ENCODE results near the gene RPL11.

The RPL11 gene

DNA sequence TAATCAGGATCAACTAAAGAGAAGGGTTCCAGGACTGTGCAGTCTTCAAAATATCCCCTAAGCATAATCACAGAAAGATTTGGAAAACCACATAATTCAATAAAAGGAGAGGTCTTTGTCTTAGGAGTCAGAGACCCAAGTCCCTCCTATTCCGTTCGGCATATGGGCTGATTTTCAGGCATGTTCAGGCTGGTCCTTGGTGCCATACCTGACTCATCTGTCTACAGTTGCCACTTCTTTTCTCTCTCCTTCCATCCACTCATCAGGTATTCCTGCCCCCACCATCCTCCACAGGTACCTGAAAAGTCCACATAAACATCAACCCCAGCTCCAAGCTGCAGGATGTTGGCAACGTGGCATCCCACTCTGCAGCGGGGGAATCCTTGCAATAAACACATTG is 29.7 kb upstream of the RPL11 start:
- no peak overlapping the region for H2BK15ac ChIP-seq (ENCODE audit: low read length)
- no peak overlapping the region for H3K4me2 ChIP-seq (ENCODE audit: insufficient read depth, low read length, poor library complexity, severe bottlenecking)
- no peak overlapping the region for H2BK120ac ChIP-seq (ENCODE audit: low read depth, low read length)
- no peaks in the 10 kb centered on the region for H3K36me3 ChIP-seq (replicated peaks in 1 of 2; ENCODE audit: control insufficient read depth in 2 of 2, insufficient read depth in 2 of 2, low read length in 2 of 2)
- H3K18ac ChIP-seq (ENCODE audit: low read length), result no peak overlapping the region
- H3K27me3 ChIP-seq (ENCODE audit: control insufficient read depth in 3 of 3, insufficient read depth in 3 of 3, low read depth in 1 of 3, low read length in 3 of 3), result no peaks in the 10 kb centered on the region
- H3K79me1 ChIP-seq (ENCODE audit: low read depth, low read length), result no peaks in the 10 kb centered on the region
- H3K23ac ChIP-seq (ENCODE audit: low read depth, low read length, poor library complexity), result no peak overlapping the region
- no peak overlapping the region for H2BK12ac ChIP-seq (ENCODE audit: low read length)
- H2BK5ac ChIP-seq (ENCODE audit: low read length), result no peak overlapping the region
- peaks cover 0 to 4% of the 10 kb centered on the region in 2 donors for H3K9me3 ChIP-seq (replicated peaks in 1 of 2; ENCODE audit: control insufficient read depth in 2 of 2, insufficient read depth in 1 of 2, low read depth in 1 of 2, low read length in 2 of 2)
- no peak overlapping the region for H3K9ac ChIP-seq (ENCODE audit: low read depth, low read length, poor library complexity)
- H3K4ac ChIP-seq (ENCODE audit: low read length), result no peak overlapping the region
- no peak overlapping the region for H3K27ac ChIP-seq (replicated peaks; ENCODE audit: low read length)
- WGBS, 2 donors (ENCODE audit: extremely low coverage in 2 of 2, insufficient read length in 2 of 2, insufficient replicate concordance in 1 of 2), result no CpG with 5 or more reads among the region's 4 CpGs
- H2AFZ ChIP-seq (ENCODE audit: low read length), result no peak overlapping the region
- no peak overlapping the region for H3K4me3 ChIP-seq (ENCODE audit: low read length in 2 of 2)
- peak overlapping the region; percentile 63 for H3K14ac ChIP-seq (ENCODE audit: low read length)
- DNase-seq (ENCODE audit: low spot score), result no peak
- H4K8ac ChIP-seq (ENCODE audit: low read depth, low read length), result no peak overlapping the region
- H3K4me1 ChIP-seq (ENCODE audit: control insufficient read depth in 2 of 2, insufficient read depth in 1 of 2, low read depth in 1 of 2, low read length in 2 of 2), result peaks cover 0 to 2% of the 10 kb centered on the region in 2 donors
- no peak overlapping the region for H4K91ac ChIP-seq (ENCODE audit: low read depth, low read length, poor library complexity)
- H2AK5ac ChIP-seq (ENCODE audit: low read depth, low read length), result no peak overlapping the region

DNA sequence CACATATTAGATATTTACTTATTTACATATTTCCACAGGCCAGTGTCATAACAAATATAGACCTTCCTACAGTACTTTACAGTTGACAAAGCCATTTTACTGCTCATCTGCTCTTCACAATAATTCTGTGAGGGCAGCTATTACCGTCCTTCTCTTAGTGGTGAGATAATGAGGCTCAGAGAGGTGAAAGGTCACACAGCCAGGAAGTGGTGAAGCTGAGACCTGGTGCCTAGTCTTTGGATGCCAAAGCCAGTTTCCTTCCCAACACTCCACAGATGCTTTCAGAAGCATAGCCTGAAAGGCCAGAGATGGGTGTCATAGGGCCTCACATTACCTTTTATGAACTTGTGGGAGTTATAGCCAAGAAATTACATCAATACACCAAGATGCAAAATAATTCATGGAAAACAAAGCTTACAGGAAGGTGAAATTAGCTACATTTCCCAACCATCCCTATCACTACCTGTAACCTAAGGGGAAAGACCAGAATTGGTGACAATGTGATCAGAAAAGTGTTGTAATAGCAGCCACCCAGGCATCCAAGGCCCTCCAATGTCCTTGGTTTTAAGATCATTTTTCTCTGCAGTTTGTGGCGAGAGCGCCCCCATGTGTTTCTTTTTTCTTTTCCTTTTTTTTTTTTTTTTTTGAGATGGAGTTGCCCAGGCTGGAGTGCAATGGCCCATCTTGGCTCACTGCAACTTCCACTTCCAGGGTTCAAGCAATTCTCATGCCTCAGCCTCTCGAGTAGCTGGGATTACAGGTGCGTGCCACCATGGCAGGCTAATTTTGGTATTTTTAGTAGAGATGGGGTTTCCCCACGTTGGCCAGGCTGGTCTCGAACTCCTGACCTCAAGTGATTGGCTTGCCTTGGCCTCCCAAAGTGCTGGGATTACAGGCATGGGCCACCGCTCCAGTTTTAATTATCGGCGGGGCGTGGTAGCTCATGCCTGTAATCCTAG is 26.5 kb upstream of the RPL11 start:
- no peak overlapping the region for H4K8ac ChIP-seq (ENCODE audit: low read depth, low read length)
- H2BK12ac ChIP-seq (ENCODE audit: low read length), result no peak overlapping the region
- no peak overlapping the region for H3K4ac ChIP-seq (ENCODE audit: low read length)
- no peak overlapping the region for H2AK5ac ChIP-seq (ENCODE audit: low read depth, low read length)
- no peak overlapping the region for H3K4me2 ChIP-seq (ENCODE audit: insufficient read depth, low read length, poor library complexity, severe bottlenecking)
- no peak overlapping the region for H3K14ac ChIP-seq (ENCODE audit: low read length)
- H2BK15ac ChIP-seq (ENCODE audit: low read length), result no peak overlapping the region
- H3K4me3 ChIP-seq (ENCODE audit: low read length in 2 of 2), result no peak overlapping the region
- H3K9ac ChIP-seq (ENCODE audit: low read depth, low read length, poor library complexity), result no peak overlapping the region
- no peaks in the 10 kb centered on the region for H3K79me1 ChIP-seq (ENCODE audit: low read depth, low read length)
- no peak overlapping the region for H2BK5ac ChIP-seq (ENCODE audit: low read length)
- no peaks in the 10 kb centered on the region for H3K36me3 ChIP-seq (replicated peaks in 1 of 2; ENCODE audit: control insufficient read depth in 2 of 2, insufficient read depth in 2 of 2, low read length in 2 of 2)
- no CpG with 5 or more reads among the region's 11 CpGs for WGBS, 2 donors (ENCODE audit: extremely low coverage in 2 of 2, insufficient read length in 2 of 2, insufficient replicate concordance in 1 of 2)
- no peak overlapping the region for H3K27ac ChIP-seq (replicated peaks; ENCODE audit: low read length)
- no peak overlapping the region for H3K23ac ChIP-seq (ENCODE audit: low read depth, low read length, poor library complexity)
- H3K4me1 ChIP-seq (ENCODE audit: control insufficient read depth in 2 of 2, insufficient read depth in 1 of 2, low read depth in 1 of 2, low read length in 2 of 2), result peaks cover 0 to 2% of the 10 kb centered on the region in 2 donors
- no peak overlapping the region for H2AFZ ChIP-seq (ENCODE audit: low read length)
- H4K91ac ChIP-seq (ENCODE audit: low read depth, low read length, poor library complexity), result no peak overlapping the region
- no peaks in the 10 kb centered on the region for H3K9me3 ChIP-seq (replicated peaks in 1 of 2; ENCODE audit: control insufficient read depth in 2 of 2, insufficient read depth in 1 of 2, low read depth in 1 of 2, low read length in 2 of 2)
- H3K27me3 ChIP-seq (ENCODE audit: control insufficient read depth in 3 of 3, insufficient read depth in 3 of 3, low read depth in 1 of 3, low read length in 3 of 3), result no peaks in the 10 kb centered on the region
- no peak overlapping the region for H3K18ac ChIP-seq (ENCODE audit: low read length)
- no peak overlapping the region for H2BK120ac ChIP-seq (ENCODE audit: low read depth, low read length)
- no peak for DNase-seq (ENCODE audit: low spot score)

DNA sequence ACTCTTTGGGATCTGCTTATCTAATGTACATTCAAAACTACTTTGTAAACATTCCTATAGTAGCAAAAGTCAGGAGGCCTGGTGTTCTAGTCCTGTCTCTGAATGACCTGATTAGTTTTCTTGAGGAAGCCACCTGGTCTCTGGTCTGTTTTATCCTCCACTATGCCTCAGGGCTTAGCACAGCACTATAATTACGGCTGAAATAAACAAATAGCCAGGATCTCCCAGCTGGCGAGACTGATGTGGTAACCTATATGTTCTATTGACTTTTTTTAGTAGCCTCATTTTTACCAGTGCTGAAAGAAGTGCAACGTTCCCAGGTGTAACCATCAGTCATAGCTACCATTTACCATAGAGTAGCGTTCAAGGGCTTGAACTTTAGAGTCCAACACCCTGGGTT is 24.2 kb upstream of the RPL11 start:
- Histone ChIP-seq H2BK12ac (ENCODE audit: low read length) (no peak overlapping the region), H2BK15ac (ENCODE audit: low read length) (no peak overlapping the region), H4K91ac (ENCODE audit: low read depth, low read length, poor library complexity) (no peak overlapping the region), H3K9ac (ENCODE audit: low read depth, low read length, poor library complexity) (no peak overlapping the region), H3K4me2 (ENCODE audit: insufficient read depth, low read length, poor library complexity, severe bottlenecking) (no peak overlapping the region), H2AFZ (ENCODE audit: low read length) (no peak overlapping the region), H3K79me1 (ENCODE audit: low read depth, low read length) (no peaks in the 10 kb centered on the region), H2BK5ac (ENCODE audit: low read length) (no peak overlapping the region), H3K18ac (ENCODE audit: low read length) (no peak overlapping the region), H3K23ac (ENCODE audit: low read depth, low read length, poor library complexity) (no peak overlapping the region), H3K4me1 (ENCODE audit: control insufficient read depth in 2 of 2, insufficient read depth in 1 of 2, low read depth in 1 of 2, low read length in 2 of 2) (peaks cover 0 to 2% of the 10 kb centered on the region in 2 donors), H2AK5ac (ENCODE audit: low read depth, low read length) (no peak overlapping the region), H3K9me3 (replicated peaks in 1 of 2; ENCODE audit: control insufficient read depth in 2 of 2, insufficient read depth in 1 of 2, low read depth in 1 of 2, low read length in 2 of 2) (no peaks in the 10 kb centered on the region), H3K4me3 (ENCODE audit: low read length in 2 of 2) (no peak overlapping the region), H3K4ac (ENCODE audit: low read length) (no peak overlapping the region), H2BK120ac (ENCODE audit: low read depth, low read length) (no peak overlapping the region), H3K36me3 (replicated peaks in 1 of 2; ENCODE audit: control insufficient read depth in 2 of 2, insufficient read depth in 2 of 2, low read length in 2 of 2) (no peaks in the 10 kb centered on the region), H3K27me3 (ENCODE audit: control insufficient read depth in 3 of 3, insufficient read depth in 3 of 3, low read depth in 1 of 3, low read length in 3 of 3) (peaks cover 0 to 10% (median 0%) of the 10 kb centered on the region in 3 experiments), H3K14ac (ENCODE audit: low read length) (no peak overlapping the region), H4K8ac (ENCODE audit: low read depth, low read length) (no peak overlapping the region), H3K27ac (replicated peaks; ENCODE audit: low read length) (no peak overlapping the region)
- no CpG with 5 or more reads among the region's 4 CpGs for WGBS, 2 donors (ENCODE audit: extremely low coverage in 2 of 2, insufficient read length in 2 of 2, insufficient replicate concordance in 1 of 2)
- no peak for DNase-seq (ENCODE audit: low spot score)

DNA sequence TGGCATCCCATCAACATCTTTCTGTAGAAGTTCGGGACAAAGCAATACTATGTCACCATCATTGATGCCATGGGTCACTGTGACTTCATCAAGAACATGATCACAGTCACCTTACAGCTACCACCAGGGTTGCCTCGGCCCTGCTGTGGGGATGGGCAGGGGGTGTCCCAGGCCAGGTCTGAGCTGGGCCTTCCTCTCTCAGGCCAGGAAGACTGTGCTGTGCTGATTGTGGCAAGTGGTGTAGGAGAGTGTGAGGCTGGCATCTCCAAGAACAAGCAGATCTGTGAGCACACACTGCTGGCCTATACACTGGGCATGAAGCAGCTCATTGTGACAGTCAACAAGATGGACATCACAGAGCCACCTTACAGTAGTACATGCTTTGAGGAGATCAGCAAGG is 20.9 kb upstream of the RPL11 start:
- H3K9me3 ChIP-seq (replicated peaks in 1 of 2; ENCODE audit: control insufficient read depth in 2 of 2, insufficient read depth in 1 of 2, low read depth in 1 of 2, low read length in 2 of 2), result no peaks in the 10 kb centered on the region
- H3K4me1 ChIP-seq (ENCODE audit: control insufficient read depth in 2 of 2, insufficient read depth in 1 of 2, low read depth in 1 of 2, low read length in 2 of 2), result no peaks in the 10 kb centered on the region
- H2AFZ ChIP-seq (ENCODE audit: low read length), result no peak overlapping the region
- H3K4ac ChIP-seq (ENCODE audit: low read length), result no peak overlapping the region
- H2AK5ac ChIP-seq (ENCODE audit: low read depth, low read length), result no peak overlapping the region
- H4K91ac ChIP-seq (ENCODE audit: low read depth, low read length, poor library complexity), result no peak overlapping the region
- H3K27me3 ChIP-seq (ENCODE audit: control insufficient read depth in 3 of 3, insufficient read depth in 3 of 3, low read depth in 1 of 3, low read length in 3 of 3), result peaks cover 0 to 10% (median 0%) of the 10 kb centered on the region in 3 experiments
- H3K4me3 ChIP-seq (ENCODE audit: low read length in 2 of 2), result peak overlapping the region in 1 of 2 donors; percentile 16
- DNase-seq (ENCODE audit: low spot score), result no peak
- peak overlapping the region; percentile 1 for H3K9ac ChIP-seq (ENCODE audit: low read depth, low read length, poor library complexity)
- no peak overlapping the region for H3K18ac ChIP-seq (ENCODE audit: low read length)
- no peak overlapping the region for H3K23ac ChIP-seq (ENCODE audit: low read depth, low read length, poor library complexity)
- no peak overlapping the region for H3K4me2 ChIP-seq (ENCODE audit: insufficient read depth, low read length, poor library complexity, severe bottlenecking)
- H2BK120ac ChIP-seq (ENCODE audit: low read depth, low read length), result no peak overlapping the region
- no peak overlapping the region for H2BK15ac ChIP-seq (ENCODE audit: low read length)
- H3K27ac ChIP-seq (replicated peaks; ENCODE audit: low read length), result no peak overlapping the region
- no peaks in the 10 kb centered on the region for H3K36me3 ChIP-seq (replicated peaks in 1 of 2; ENCODE audit: control insufficient read depth in 2 of 2, insufficient read depth in 2 of 2, low read length in 2 of 2)
- H4K8ac ChIP-seq (ENCODE audit: low read depth, low read length), result no peak overlapping the region
- no peak overlapping the region for H3K14ac ChIP-seq (ENCODE audit: low read length)
- peaks cover 1% of the 10 kb centered on the region for H3K79me1 ChIP-seq (ENCODE audit: low read depth, low read length)
- no peak overlapping the region for H2BK5ac ChIP-seq (ENCODE audit: low read length)
- H2BK12ac ChIP-seq (ENCODE audit: low read length), result no peak overlapping the region
- no CpG with 5 or more reads among the region's 2 CpGs for WGBS, 2 donors (ENCODE audit: extremely low coverage in 2 of 2, insufficient read length in 2 of 2, insufficient replicate concordance in 1 of 2)
